ENCODE results near the gene PARVA. TPM values are rescaled to one million over a fixed set of nuclear protein-coding genes. Genes with fewer than 3 reads are reported as not detected.
"Not testable (repeated sequence)": the region's sequence is repeated elsewhere in the genome, so short reads cannot be mapped to it uniquely, and the experiment has no call there.

The PARVA gene
- total RNA-seq, 1 donor from 2014 or later, result 53.3 TPM

GRCh38 chr11:12517741-12518140 lies 140.4 kb downstream of the PARVA start:
- no peak for DNase-seq (ENCODE audit: low spot score)
- H3K4me3 Mint-ChIP-seq (ENCODE audit: unreplicated experiment), result no peak overlapping the region
- peaks cover 8% of the 10 kb centered on the region for H3K36me3 Mint-ChIP-seq (ENCODE audit: low read depth, unreplicated experiment)
- TF ChIP-seq CTCF (IDR thresholded peaks at IDR 0.05; ENCODE audit: unreplicated experiment), result no peak
- H3K27ac Mint-ChIP-seq (ENCODE audit: unreplicated experiment), result no peak overlapping the region
- peaks cover 4% of the 10 kb centered on the region for H3K4me1 Mint-ChIP-seq (ENCODE audit: unreplicated experiment)
- no peaks in the 10 kb centered on the region for H3K9me3 Mint-ChIP-seq (ENCODE audit: unreplicated experiment)
- peaks cover 6% of the 10 kb centered on the region for H3K27me3 Mint-ChIP-seq (ENCODE audit: unreplicated experiment)

- Mint-ChIP-seq H3K36me3 (ENCODE audit: low read depth, unreplicated experiment) (peaks cover 8% of the 10 kb centered on the region), H3K4me1 (ENCODE audit: unreplicated experiment) (no peaks in the 10 kb centered on the region), H3K27ac (ENCODE audit: unreplicated experiment) (no peak overlapping the region), H3K27me3 (ENCODE audit: unreplicated experiment) (peaks cover 4% of the 10 kb centered on the region), H3K9me3 (ENCODE audit: unreplicated experiment) (no peaks in the 10 kb centered on the region), H3K4me3 (ENCODE audit: unreplicated experiment) (no peak overlapping the region)
- TF ChIP-seq CTCF (IDR thresholded peaks at IDR 0.05; ENCODE audit: unreplicated experiment), result no peak
- DNase-seq (ENCODE audit: low spot score), result no peak
Observed at GRCh38 chr11:12518606-12519385, 141.4 kb downstream of the PARVA start.

- no peaks in the 10 kb centered on the region for H3K9me3 Mint-ChIP-seq (ENCODE audit: unreplicated experiment)
- no peak for TF ChIP-seq CTCF (IDR thresholded peaks at IDR 0.05; ENCODE audit: unreplicated experiment)
- DNase-seq (ENCODE audit: low spot score), result no peak
- peaks cover 4% of the 10 kb centered on the region for H3K27me3 Mint-ChIP-seq (ENCODE audit: unreplicated experiment)
- H3K36me3 Mint-ChIP-seq (ENCODE audit: low read depth, unreplicated experiment), result peaks cover 12% of the 10 kb centered on the region
- H3K4me3 Mint-ChIP-seq (ENCODE audit: unreplicated experiment), result no peak overlapping the region
- no peaks in the 10 kb centered on the region for H3K4me1 Mint-ChIP-seq (ENCODE audit: unreplicated experiment)
- no peak overlapping the region for H3K27ac Mint-ChIP-seq (ENCODE audit: unreplicated experiment)
Observed at GRCh38 chr11:12520054-12520453, 142.7 kb downstream of the PARVA start.

- H3K9me3 Mint-ChIP-seq (ENCODE audit: unreplicated experiment); H3K4me3 Mint-ChIP-seq (ENCODE audit: unreplicated experiment); H3K4me1 Mint-ChIP-seq (ENCODE audit: unreplicated experiment); DNase-seq (ENCODE audit: low spot score); H3K27me3 Mint-ChIP-seq (ENCODE audit: unreplicated experiment); H3K27ac Mint-ChIP-seq (ENCODE audit: unreplicated experiment): not testable (repeated sequence)
- peaks cover 12% of the 10 kb centered on the region for H3K36me3 Mint-ChIP-seq (ENCODE audit: low read depth, unreplicated experiment)
Observed at GRCh38 chr11:12520576-12520975, 143.2 kb downstream of the PARVA start.

GRCh38 chr11:12523180-12523924 lies 146.0 kb downstream of the PARVA start:
- Mint-ChIP-seq H3K4me3 (ENCODE audit: unreplicated experiment) (no peak overlapping the region), H3K9me3 (ENCODE audit: unreplicated experiment) (no peaks in the 10 kb centered on the region), H3K27me3 (ENCODE audit: unreplicated experiment) (peaks cover 3% of the 10 kb centered on the region), H3K36me3 (ENCODE audit: low read depth, unreplicated experiment) (peaks cover 18% of the 10 kb centered on the region), H3K27ac (ENCODE audit: unreplicated experiment) (no peak overlapping the region), H3K4me1 (ENCODE audit: unreplicated experiment) (no peaks in the 10 kb centered on the region)
- no peak for DNase-seq (ENCODE audit: low spot score)
- no peak for TF ChIP-seq CTCF (IDR thresholded peaks at IDR 0.05; ENCODE audit: unreplicated experiment)

Measured in endothelial cell (in vitro differentiated cells).